HCT116 (cell line): ENCODE data around the gene DTYMK. TPM values are rescaled to one million over a fixed set of nuclear protein-coding genes. Genes with fewer than 3 reads are reported as not detected.

Source experiments
- ATAC-seq: fragments of 200-7000 bp; cut with Tn5 transposase; 2 replicates; pipeline ENCODE4 v1.9.1; 2020; ENCODE audit warnings: mild to moderate bottlenecking, moderate library complexity
- BruUV-seq: library from RNA; stranded (reverse); fragments of 400-500 nt; replicated peaks from 2 replicates; lab custom pipeline; 2021; lab: Mats Ljungman, UMichigan
- CTCF ChIA-PET: fragments of 300-600 bp; sonication (Branson Sonifier 250); formaldehyde crosslinking; loops from one replicate; lab custom pipeline; 2021; ENCODE audit warnings: antibody characterized with exemption; lab: Charles Lee
- POLR2A ChIA-PET: fragments of 300-600, 350-600 bp; sonication (Branson Sonifier 250); formaldehyde crosslinking; loops from one replicate; lab custom pipeline; 2021; ENCODE audit warnings: antibody characterized with exemption; lab: Charles Lee
- RAD21 ChIA-PET, 2 experiments: fragments of 300-600 bp; sonication (Branson Sonifier 250); formaldehyde crosslinking; loops; one replicate each; lab custom pipeline; 2023; ENCODE audit warnings: low total read pairs in 2 of 2; ENCODE audit not compliant: uncharacterized antibody in 2 of 2, unreplicated experiment in 2 of 2, low non-redundant PET in 1 of 2; lab: Charles Lee
- DNase-seq: peaks from one replicate; pipeline ENCODE4 v3.0.0-alpha.2; 2010; ENCODE audit warnings: low read depth, low spot score
- H2AFZ ChIP-seq: fragments of 200-600 bp; shearing (Covaris generic), sonication (generic); 2 replicates; pipeline ENCODE4 v1.6.1; 2017; ENCODE audit warnings: low read depth, mixed run types, mixed read lengths, antibody characterized with exemption, low read length; ENCODE audit not compliant: poor library complexity, severe bottlenecking
- H3K27ac ChIP-seq: 2 replicates; pipeline ENCODE4 v1.5.1; 2012; ENCODE audit warnings: low read depth, low read length
- H3K27me3 ChIP-seq: fragments of 200-600 bp; sonication (generic); 2 replicates; pipeline ENCODE4 v1.6.1; 2016; ENCODE audit warnings: mixed run types, low read length, mixed read lengths; ENCODE audit not compliant: insufficient read depth
- H3K36me3 ChIP-seq, 2 experiments: fragments of 200-500 bp in 1 of 2; fragments of 200-600 bp in 1 of 2; sonication (Bioruptor generic) in 1 of 2; sonication (generic) in 1 of 2; 2 replicates each; pipeline versions ENCODE4 v1.5.1 to v1.6.1; 2014 to 2016; ENCODE audit warnings: low read length in 2 of 2, inconsistent platforms in 1 of 2, mixed read lengths in 1 of 2, mixed run types in 1 of 2; ENCODE audit not compliant: insufficient read depth in 2 of 2, control insufficient read depth in 1 of 2
- H3K4me1 ChIP-seq, 2 experiments: fragments of 200-600 bp in 1 of 2; sonication (generic) in 1 of 2; 2 replicates each; pipeline versions ENCODE4 v1.5.1 to v1.6.1; 2012 to 2017; ENCODE audit warnings: low read length in 2 of 2, inconsistent platforms in 1 of 2, mild to moderate bottlenecking in 1 of 2, mixed read lengths in 1 of 2, mixed run types in 1 of 2, moderate library complexity in 1 of 2; ENCODE audit not compliant: insufficient read depth in 2 of 2, control insufficient read depth in 1 of 2
- H3K4me2 ChIP-seq: fragments of 200-600 bp; sonication (generic); 2 replicates; pipeline ENCODE4 v1.6.1; 2017; ENCODE audit warnings: mixed run types, low read length, mixed read lengths
- H3K4me3 ChIP-seq, 2 experiments: fragments of 200-600 bp in 1 of 2; sonication (generic) in 1 of 2; replicated peaks in 1 of 2; 2 replicates each; pipeline ENCODE4 v1.5.1; 2011 to 2016; ENCODE audit warnings: low read length in 2 of 2, control low read depth in 1 of 2, low read depth in 1 of 2, mild to moderate bottlenecking in 1 of 2, mixed read lengths in 1 of 2, mixed run types in 1 of 2
- H3K79me2 ChIP-seq: fragments of 200-600 bp; sonication (generic); 2 replicates; pipeline ENCODE4 v1.6.1; 2017; ENCODE audit warnings: mild to moderate bottlenecking, mixed run types, low read length, moderate library complexity, mixed read lengths; ENCODE audit not compliant: insufficient read depth
- H3K9ac ChIP-seq: fragments of 200-600 bp; sonication (generic); 2 replicates; pipeline ENCODE4 v1.6.1; 2016; ENCODE audit warnings: low read length, mixed read lengths
- H3K9me2 ChIP-seq: fragments of 200-600 bp; sonication (generic), shearing (Covaris generic); 2 replicates; pipeline ENCODE4 v1.6.1; 2017; ENCODE audit warnings: mixed run types, mild to moderate bottlenecking, moderate library complexity; ENCODE audit not compliant: insufficient read depth
- H3K9me3 ChIP-seq, 2 experiments: fragments of 200-500 bp in 1 of 2; fragments of 200-600 bp in 1 of 2; sonication (Bioruptor generic) in 1 of 2; sonication (generic) in 1 of 2; 2 replicates each; pipeline ENCODE4 v1.6.1; 2014 to 2017; ENCODE audit warnings: low read length in 2 of 2, mixed read lengths in 2 of 2, inconsistent platforms in 1 of 2, low read depth in 1 of 2, mild to moderate bottlenecking in 1 of 2, mixed run types in 1 of 2, moderate library complexity in 1 of 2; ENCODE audit not compliant: control insufficient read depth in 1 of 2, insufficient read depth in 1 of 2
- H4K20me1 ChIP-seq: fragments of 200-600 bp; sonication (generic), shearing (Covaris generic); 2 replicates; pipeline ENCODE4 v1.6.1; 2017; ENCODE audit warnings: mixed run types, mild to moderate bottlenecking, moderate library complexity; ENCODE audit not compliant: insufficient read depth
- CEBPB ChIP-seq: IDR thresholded peaks from 2 replicates; pipeline ENCODE4 v1.6.1; 2012; ENCODE audit warnings: low read depth
- CTCF ChIP-seq, 3 experiments: fragments of 200-600 bp in 1 of 3; sonication (generic) in 1 of 3; IDR thresholded peaks in 2 of 3; conservative IDR thresholded peaks in 1 of 3; 2 replicates each; pipeline ENCODE4 v1.5.1; 2012 to 2017; ENCODE audit warnings: low read depth in 2 of 3, low read length in 2 of 3, antibody characterized with exemption in 1 of 3, borderline replicate concordance in 1 of 3, control low read depth in 1 of 3, mild to moderate bottlenecking in 1 of 3, mixed read lengths in 1 of 3, mixed run types in 1 of 3, moderate library complexity in 1 of 3; ENCODE audit not compliant: insufficient read depth in 1 of 3
- EGR1 ChIP-seq: IDR thresholded peaks from 2 replicates; pipeline ENCODE4 v1.6.1; 2012; ENCODE audit warnings: low read depth
- ELF1 ChIP-seq: IDR thresholded peaks from 2 replicates; pipeline ENCODE4 v1.6.1; 2012; ENCODE audit warnings: low read depth, borderline replicate concordance
- FOSL1 ChIP-seq: IDR thresholded peaks from 2 replicates; pipeline ENCODE4 v1.6.1; 2012; ENCODE audit warnings: low read depth
- RAD21 ChIP-seq: IDR thresholded peaks from 2 replicates; pipeline ENCODE4 v1.6.1; 2012; ENCODE audit warnings: low read depth, mild to moderate bottlenecking
- SIN3A ChIP-seq: IDR thresholded peaks from 2 replicates; pipeline ENCODE4 v1.6.1; 2012; ENCODE audit warnings: low read depth
- SP1 ChIP-seq: IDR thresholded peaks from 2 replicates; pipeline ENCODE4 v1.6.1; 2012; ENCODE audit warnings: low read depth
- SRF ChIP-seq: IDR thresholded peaks from 2 replicates; pipeline ENCODE4 v1.6.1; 2012; ENCODE audit warnings: low read depth
- ZNF274 ChIP-seq: fragments of 200-500 bp; sonication (Bioruptor generic); IDR thresholded peaks from 2 replicates; pipeline ENCODE4 v1.6.1; 2014; ENCODE audit warnings: mild to moderate bottlenecking, low read depth, low read length, inconsistent platforms
- intact Hi-C: fragments of 100-400 bp; cut with micrococcal nuclease; formaldehyde crosslinking; loops from 2 replicates; pipeline ENCODE4 v1.10.0; 2022
- total RNA-seq: library from RNA; stranded (reverse); gene quantifications from one replicate; pipeline ENCODE4 v1.2.1, GENCODE V29; 2021; ENCODE audit not compliant: unreplicated experiment
- TF ChIP-seq, protein P1 (sequence below): IDR thresholded peaks from 2 replicates; pipeline ENCODE4 v1.6.1; 2011; ENCODE audit warnings: mild to moderate bottlenecking, low read length, moderate library complexity; ENCODE audit not compliant: insufficient replicate concordance; ENCODE audit errors: extremely low read depth
- TF ChIP-seq, protein P2 (sequence below): IDR thresholded peaks from 2 replicates; pipeline ENCODE4 v1.6.1; 2012

The DTYMK gene
- total RNA-seq, 1 experiment from 2014 or later: 83.3 TPM

- CTCF ChIA-PET: no interaction called here
- DNase-seq: no peak
- no TSS peak for BruUV-seq
- Histone ChIP-seq H3K9ac (no peak overlapping the region), H3K9me2 (no peaks in the 10 kb centered on the region), H3K27ac (no peak overlapping the region), H3K9me3 (no peaks in the 10 kb centered on the region), H3K4me3 (no peak overlapping the region), H3K79me2 (no peaks in the 10 kb centered on the region), H3K4me1 (peaks cover 0 to 3% of the 10 kb centered on the region in 2 experiments; a peak in 2 of 4 replicates), H4K20me1 (no peaks in the 10 kb centered on the region), H3K27me3 (no peaks in the 10 kb centered on the region), H3K4me2 (no peak overlapping the region), H2AFZ (no peak overlapping the region), H3K36me3 (peaks cover 14 to 16% of the 10 kb centered on the region in 2 experiments; a peak in 3 of 4 replicates)
- POLR2A ChIA-PET: no interaction called here
- intact Hi-C loops: no loop called here
- ATAC-seq: no peak
- TF ChIP-seq EGR1 (no peak), CEBPB (no peak), ELF1 (no peak), SIN3A (no peak), FOSL1 (no peak), RAD21 (no peak)
- RAD21 ChIA-PET: no interaction called here
Observed at GRCh38 chr2:241671457-241672240, 15.0 kb downstream of the DTYMK start.

DNA sequence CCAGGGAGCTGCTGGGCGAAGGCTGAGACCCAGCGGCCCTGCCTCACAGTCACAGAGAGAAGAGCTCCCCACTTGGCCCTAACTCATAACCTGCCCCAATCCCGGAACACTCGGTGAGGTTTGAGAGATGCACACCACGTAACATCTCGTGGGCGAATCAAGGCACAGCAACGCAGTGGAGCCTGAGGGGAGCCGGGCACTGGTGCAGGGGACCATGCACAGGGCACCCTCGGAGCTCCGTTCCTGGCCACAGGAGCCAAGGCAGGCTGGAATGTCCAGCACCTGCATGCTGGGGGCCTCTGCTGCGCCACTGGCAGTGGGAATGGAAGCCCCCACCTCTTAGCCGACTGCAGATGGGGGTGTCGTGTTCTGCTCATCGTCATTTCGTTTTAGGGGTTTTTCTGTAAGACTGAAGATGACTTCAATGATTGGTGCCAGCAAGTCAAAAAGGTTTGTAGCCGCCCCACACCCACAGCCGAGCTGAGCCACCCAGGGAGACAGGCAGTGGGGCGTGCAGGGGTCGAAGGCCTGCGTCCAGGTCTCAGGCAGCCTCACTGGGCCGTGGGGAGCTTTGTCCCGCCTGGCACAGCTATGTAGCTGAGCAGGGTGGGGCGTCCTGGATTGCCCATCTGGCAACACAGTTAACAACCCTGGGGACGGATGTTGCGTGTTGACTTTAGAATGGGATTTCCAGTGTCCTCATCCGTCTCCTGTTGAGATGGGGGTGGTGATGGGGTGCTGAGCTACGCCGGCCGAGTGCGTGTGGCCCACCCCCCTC, 16.1 kb downstream of the DTYMK start:
- TF ChIP-seq SRF (no peak), CTCF (IDR thresholded peaks at IDR 0.05 in 2 of 3, conservative IDR thresholded peaks at IDR 0.05 in 1 of 3; ENCODE audit: borderline replicate concordance in 1 of 3, insufficient read depth in 1 of 3, low read depth in 2 of 3, low read length in 2 of 3) (no peak), SIN3A (no peak), SP1 (no peak), EGR1 (no peak), ZNF274 (no peak)
- TF ChIP-seq, protein P1, sequence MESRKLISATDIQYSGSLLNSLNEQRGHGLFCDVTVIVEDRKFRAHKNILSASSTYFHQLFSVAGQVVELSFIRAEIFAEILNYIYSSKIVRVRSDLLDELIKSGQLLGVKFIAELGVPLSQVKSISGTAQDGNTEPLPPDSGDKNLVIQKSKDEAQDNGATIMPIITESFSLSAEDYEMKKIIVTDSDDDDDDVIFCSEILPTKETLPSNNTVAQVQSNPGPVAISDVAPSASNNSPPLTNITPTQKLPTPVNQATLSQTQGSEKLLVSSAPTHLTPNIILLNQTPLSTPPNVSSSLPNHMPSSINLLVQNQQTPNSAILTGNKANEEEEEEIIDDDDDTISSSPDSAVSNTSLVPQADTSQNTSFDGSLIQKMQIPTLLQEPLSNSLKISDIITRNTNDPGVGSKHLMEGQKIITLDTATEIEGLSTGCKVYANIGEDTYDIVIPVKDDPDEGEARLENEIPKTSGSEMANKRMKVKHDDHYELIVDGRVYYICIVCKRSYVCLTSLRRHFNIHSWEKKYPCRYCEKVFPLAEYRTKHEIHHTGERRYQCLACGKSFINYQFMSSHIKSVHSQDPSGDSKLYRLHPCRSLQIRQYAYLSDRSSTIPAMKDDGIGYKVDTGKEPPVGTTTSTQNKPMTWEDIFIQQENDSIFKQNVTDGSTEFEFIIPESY: no peak
- TF ChIP-seq, protein P2, sequence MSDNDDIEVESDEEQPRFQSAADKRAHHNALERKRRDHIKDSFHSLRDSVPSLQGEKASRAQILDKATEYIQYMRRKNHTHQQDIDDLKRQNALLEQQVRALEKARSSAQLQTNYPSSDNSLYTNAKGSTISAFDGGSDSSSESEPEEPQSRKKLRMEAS: no peak
- H4K20me1 ChIP-seq: 0 out of 2 replicates have a peak, but pooled peaks cover 3% of the 10 kb centered on the region
- DNase-seq (no peak), ATAC-seq (no peak)
- H2AFZ ChIP-seq: no peak overlapping the region
- RAD21 ChIA-PET: no interaction called here
- peaks cover 12 to 15% of the 10 kb centered on the region in 2 experiments; a peak in 3 of 4 replicates for H3K36me3 ChIP-seq
- H3K9me3 ChIP-seq: no peaks in the 10 kb centered on the region
- no peak overlapping the region for H3K4me2 ChIP-seq
- no peak overlapping the region for H3K27ac ChIP-seq
- CTCF ChIA-PET: no interaction called here
- no peaks in the 10 kb centered on the region for H3K79me2 ChIP-seq
- BruUV-seq: no TSS peak
- no peaks in the 10 kb centered on the region for H3K9me2 ChIP-seq
- intact Hi-C loops: no loop called here
- H3K27me3 ChIP-seq: no peaks in the 10 kb centered on the region
- POLR2A ChIA-PET: no interaction called here
- H3K4me1 ChIP-seq: peaks cover 0 to 3% of the 10 kb centered on the region in 2 experiments; a peak in 2 of 4 replicates
- no peak overlapping the region for H3K9ac ChIP-seq
- H3K4me3 ChIP-seq: no peak overlapping the region
